A549 (cell line): ENCODE data around the gene ARHGDIG.

Experiments
- MAZ ChIP-seq: fragments of 150-350 bp; IDR thresholded peaks from 2 replicates; pipeline ENCODE4 v1.6.1; 2014; ENCODE audit warnings: antibody characterized with exemption, low read depth, low read length, borderline replicate concordance
- POLR2A ChIP-seq: IDR thresholded peaks from 2 replicates; pipeline ENCODE4 v1.6.1; 2012; ENCODE audit warnings: mild to moderate bottlenecking, low read length
- RFX5 ChIP-seq: fragments of 450-650 bp; IDR thresholded peaks from 2 replicates; pipeline ENCODE4 v1.7.1; 2014; ENCODE audit warnings: antibody characterized with exemption, mild to moderate bottlenecking, moderate library complexity
- RNF2 ChIP-seq: fragments of 200-600 bp; sonication (generic); IDR thresholded peaks from 2 replicates; pipeline ENCODE4 v1.6.1; 2016; ENCODE audit warnings: low read depth, mild to moderate bottlenecking, antibody characterized with exemption, moderate library complexity, borderline replicate concordance
- TP53 ChIP-seq: fragments of 250-450 bp; sonication (Bioruptor Pico); IDR thresholded peaks from 2 replicates; pipeline ENCODE4 v1.5.0; 2021; ENCODE audit warnings: mild to moderate bottlenecking, moderate library complexity
- TF ChIP-seq, protein P1 (sequence below): fragments of >200 bp; sonication (Bioruptor Twin); formaldehyde crosslinking; IDR thresholded peaks from 3 replicates; pipeline ENCODE4 v1.5.1; 2016

DNA sequence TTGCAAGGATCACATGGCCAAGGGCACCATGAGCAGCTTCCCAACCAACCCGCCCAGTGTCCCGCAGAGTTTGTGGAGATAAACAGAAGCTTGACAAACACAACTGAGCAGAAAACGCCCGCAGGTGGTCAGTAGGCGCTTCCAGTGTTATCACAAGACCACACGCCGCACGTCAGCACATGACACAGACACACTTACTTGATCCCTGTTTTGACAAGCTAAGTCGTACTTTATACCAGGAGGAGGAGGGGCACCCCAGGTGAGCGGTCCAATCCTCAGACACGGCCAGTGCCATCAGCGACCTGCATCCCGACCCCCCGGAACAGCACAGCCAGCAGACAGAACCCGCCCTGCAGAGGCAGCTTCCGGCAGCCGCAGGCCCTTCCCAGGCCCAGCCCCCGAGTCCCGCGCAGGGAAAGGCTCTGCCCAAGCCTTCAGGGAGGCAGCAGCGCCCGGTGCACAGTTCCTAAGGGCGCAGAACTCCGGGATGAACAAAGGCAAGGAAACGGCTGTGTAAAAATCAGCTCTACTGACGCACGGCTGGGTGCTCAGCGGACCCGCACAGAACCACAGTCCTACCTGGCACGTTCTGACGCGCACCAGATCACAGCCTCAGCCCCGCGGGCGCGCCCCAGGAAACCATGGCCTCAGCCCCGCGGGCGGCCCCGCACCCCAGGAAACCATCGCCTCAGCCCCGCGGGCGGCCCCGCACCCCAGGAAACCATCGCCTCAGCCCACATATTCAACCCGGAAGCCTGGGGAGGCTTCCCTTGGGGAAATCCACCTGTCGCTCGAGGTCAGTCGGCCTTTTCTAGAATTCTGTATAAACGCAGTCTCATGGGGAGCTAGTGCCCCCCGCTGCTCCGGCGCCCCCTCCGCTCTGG, 44.3 kb downstream of the ARHGDIG start:
- TF ChIP-seq, protein P1, sequence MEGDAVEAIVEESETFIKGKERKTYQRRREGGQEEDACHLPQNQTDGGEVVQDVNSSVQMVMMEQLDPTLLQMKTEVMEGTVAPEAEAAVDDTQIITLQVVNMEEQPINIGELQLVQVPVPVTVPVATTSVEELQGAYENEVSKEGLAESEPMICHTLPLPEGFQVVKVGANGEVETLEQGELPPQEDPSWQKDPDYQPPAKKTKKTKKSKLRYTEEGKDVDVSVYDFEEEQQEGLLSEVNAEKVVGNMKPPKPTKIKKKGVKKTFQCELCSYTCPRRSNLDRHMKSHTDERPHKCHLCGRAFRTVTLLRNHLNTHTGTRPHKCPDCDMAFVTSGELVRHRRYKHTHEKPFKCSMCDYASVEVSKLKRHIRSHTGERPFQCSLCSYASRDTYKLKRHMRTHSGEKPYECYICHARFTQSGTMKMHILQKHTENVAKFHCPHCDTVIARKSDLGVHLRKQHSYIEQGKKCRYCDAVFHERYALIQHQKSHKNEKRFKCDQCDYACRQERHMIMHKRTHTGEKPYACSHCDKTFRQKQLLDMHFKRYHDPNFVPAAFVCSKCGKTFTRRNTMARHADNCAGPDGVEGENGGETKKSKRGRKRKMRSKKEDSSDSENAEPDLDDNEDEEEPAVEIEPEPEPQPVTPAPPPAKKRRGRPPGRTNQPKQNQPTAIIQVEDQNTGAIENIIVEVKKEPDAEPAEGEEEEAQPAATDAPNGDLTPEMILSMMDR, result no peak
- no peak for TF ChIP-seq POLR2A
- no peak for TF ChIP-seq TP53 (CRISPR knock-in tag)
- no peak for TF ChIP-seq RNF2
- TF ChIP-seq MAZ, result no peak
- TF ChIP-seq RFX5, result no peak
